Cortex of kidney (tissue), 1 donor: ENCODE results near the gene KCNJ16.

ENCODE experiments used
- DNase-seq: peaks from one replicate; lab custom pipeline; 2025; lab: John Stamatoyannopoulos, UW

Gene KCNJ16

DNA sequence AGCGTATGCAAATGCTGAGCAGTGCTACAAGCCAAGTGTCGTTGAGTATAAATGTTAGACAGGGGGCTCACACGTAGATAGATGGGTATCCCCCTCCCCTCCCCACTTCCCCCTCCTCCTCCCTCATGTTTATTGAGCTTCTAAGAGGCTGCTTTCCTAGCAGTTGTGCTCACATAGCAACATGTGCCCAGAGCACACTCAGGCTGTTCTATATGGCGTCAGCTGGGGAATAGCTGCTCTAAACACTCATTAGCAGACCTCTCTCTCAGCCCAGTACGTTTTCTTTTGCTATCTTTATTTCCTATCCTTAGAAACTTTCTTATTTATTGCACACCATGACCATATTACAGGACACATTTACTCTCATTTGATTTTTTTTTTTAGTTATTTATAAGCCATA is 96.1 kb downstream of the KCNJ16 start:
- no peak for DNase-seq

DNA sequence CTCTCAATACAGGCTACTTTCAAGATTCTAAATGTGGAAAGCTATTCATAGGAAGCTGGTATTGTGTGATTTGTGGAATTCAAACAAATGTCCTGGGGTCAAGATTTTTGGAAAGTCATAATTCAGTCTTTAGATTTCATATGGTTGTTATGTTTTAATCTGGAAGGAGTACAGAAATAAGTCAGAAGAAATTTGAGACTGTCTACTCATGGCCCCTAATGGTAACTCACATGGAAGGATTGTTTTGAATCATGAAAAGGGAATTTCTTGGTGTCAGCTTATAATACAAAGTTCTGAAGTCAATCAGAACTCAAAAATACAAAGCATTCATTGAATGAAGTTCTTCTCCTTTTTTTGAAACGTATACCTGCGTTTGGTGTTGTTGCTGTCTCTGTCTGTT is 97.4 kb downstream of the KCNJ16 start:
- no peak for DNase-seq

DNA sequence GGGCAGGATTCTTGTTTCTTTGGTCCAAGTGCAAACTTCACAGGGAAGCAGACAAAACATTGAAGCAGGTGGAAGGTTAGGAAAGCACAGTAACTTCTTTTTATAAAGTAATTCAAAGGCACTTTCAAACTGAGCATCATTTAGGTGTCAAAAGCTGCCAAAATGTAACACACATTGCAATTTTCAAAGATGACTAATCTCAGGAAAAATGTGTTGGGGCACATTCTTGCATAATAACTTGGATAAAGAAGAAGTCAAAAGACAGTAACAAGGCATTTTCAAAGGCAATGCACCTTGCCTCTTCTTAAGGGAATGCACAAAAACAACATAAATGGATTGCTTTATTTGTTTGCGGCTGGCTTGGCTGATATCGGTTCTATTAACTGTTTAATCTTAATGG is 97.9 kb downstream of the KCNJ16 start:
- no peak for DNase-seq

DNA sequence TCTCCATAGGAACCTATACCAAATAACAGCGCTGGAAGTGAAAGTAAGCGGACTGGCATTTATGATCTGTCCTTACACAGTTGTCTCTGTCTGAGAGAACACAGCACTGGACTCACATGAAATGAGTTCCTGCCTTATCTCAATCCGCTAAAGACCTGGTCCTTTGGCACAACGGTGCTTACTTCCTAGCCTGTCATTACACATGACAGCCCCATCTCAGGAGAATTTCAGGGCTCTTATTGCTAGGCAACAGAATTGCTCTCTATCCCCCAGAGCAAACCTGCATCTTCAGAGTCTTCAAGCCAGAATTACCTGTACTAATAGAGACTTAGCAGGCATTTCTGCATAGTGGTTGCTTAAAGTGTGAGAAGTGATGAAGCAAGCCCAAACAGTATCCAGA is 98.7 kb downstream of the KCNJ16 start:
- no peak for DNase-seq

DNA sequence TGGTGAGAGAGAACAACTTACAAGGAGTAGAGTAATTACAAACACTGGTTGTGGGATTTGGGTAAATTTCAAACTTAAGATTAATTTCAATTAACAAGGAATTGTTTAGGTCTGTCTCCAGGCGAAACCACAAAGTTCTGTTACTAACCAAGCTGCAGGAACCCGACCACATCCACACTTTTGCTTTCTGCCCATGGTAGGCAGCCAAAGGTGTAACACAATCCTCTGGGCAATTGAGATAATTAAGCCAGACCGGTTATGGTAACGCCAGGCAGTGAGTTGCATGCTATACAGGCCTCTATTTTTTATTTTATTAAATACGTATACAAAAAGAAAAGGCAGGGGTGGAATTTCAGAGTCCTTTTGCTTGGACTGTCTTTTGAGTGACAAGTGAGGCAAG is 106.4 kb downstream of the KCNJ16 start:
- no peak for DNase-seq

DNA sequence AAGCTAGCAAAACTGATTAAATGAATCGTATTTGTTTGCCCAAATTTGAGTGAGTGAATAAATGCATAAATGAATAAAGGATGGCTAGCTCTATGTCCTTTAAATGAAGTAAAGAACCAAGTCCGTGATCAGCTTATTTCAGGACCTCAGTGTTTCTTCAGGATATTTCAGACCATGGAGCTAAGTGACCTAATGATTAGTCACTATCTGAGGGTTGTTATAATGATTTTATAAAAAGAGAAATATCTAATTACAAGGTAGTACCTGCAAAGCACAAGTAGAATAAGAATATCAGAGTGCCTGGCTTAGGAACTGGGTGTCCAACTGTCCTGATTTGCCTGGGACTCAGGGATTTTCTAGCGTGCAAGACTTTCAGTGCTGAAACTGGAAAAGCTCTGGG is 106.8 kb downstream of the KCNJ16 start:
- DNase-seq, result no peak

DNA sequence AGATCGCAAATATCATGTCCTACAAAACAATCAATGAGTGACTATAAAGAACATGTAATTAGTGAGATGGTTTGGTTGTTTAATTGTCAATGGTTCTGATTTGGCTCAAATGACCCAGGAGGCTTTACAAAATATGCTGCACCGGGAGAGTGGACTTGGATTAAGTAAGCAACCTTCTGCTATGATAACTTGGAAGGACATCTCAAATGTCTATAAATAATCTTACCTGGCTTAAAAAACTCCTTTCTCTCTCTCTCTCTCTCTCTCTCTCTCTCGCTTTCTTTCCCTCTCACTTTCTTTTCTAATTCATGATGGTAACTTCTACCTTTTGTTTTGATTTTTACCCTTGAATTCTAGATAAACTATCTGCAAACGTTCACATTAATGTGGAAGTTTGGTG is 108.5 kb downstream of the KCNJ16 start:
- no peak for DNase-seq

DNA sequence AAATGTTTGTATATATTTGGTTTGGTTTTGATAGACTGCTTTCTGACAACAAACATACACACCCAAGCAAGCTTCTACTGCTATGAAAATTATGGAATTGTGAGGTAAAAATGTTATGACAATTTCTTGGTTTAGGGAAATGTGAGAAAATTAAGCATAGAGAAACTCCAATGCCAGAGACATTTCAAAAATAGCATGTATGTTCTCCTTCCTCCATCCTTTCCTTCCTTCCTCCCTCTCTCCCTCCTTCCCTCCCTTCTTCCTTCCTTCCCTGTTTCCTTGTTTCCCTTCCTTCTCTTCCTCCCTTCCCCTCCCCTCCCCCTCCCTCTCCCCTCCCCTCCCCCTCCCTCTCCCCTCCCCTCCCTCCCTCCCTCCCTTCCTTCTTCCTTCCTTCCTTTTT is 109.2 kb downstream of the KCNJ16 start:
- DNase-seq, result no peak

DNA sequence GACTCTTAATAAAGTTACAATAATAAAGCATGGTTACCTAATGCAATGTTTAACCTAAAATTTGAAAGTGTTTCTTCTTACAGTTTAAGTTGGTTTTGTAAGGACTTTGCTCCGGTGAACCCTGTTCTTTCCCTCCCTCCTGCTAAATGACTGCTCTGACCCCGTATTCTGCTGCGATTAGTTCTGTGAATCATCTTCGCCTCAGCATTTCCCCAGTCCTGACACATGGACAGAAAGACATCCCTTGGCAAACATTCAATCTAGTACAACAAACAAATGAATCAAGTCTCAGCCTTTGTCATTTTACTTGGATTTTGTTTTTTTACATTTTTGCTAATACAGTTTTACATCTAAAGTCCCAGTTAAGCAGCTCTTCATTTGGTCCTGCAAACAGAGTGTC is 109.7 kb downstream of the KCNJ16 start:
- DNase-seq, result no peak
